GM19238 (cell line): ENCODE measurements around the gene H1-8.

Source experiments
- DNase-seq: peaks from one replicate; pipeline ENCODE4 v3.0.0; 2011; ENCODE audit warnings: low spot score; ENCODE audit not compliant: insufficient read length

Gene H1-8

GRCh38 chr3:129571605-129572547 lies 28.9 kb downstream of the H1-8 start:
- DNase-seq = no peak

- no peak for DNase-seq
Measured at GRCh38 chr3:129572603-129573002, 29.6 kb downstream of the H1-8 start.

DNA sequence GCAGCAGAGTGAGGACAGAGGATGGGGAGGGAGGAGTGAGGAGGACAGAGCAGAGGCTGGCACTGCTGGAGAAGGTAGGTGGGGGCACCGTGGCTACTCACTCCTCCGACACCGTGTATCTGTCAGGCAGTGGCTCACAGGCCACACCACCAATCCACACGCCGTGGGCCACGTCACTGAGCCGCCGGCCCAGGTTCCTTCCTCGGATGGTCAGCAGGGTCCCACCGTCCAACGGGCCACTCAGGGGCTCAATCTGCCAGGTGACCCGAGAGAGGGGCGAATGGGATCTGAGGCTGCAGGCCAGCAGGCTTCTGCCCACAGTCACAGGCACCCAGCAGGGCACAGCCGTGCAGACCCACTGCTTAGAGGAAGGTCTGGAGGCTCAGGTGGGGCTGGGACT lies 30.5 kb downstream of the H1-8 start:
- no peak for DNase-seq

DNA sequence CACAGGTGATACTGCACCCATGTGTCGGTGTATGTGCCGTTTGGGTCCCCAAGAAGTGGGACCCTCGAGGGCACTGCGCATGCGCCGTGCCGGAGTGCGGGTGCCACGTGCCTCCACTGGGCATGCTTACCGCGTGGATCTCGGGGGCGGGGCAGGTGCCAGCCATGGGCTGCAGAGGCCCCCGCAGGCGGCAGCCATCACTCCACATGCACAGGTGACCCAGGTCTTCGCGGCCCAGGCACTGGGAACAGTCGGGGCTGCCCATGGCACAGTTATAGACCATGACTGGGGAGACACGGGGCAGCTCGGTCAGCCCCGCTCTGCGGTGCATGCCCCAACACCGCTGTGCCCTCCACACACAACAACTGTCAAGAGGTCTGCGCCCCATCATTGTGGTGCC lies 31.2 kb downstream of the H1-8 start:
- no peak for DNase-seq

DNA sequence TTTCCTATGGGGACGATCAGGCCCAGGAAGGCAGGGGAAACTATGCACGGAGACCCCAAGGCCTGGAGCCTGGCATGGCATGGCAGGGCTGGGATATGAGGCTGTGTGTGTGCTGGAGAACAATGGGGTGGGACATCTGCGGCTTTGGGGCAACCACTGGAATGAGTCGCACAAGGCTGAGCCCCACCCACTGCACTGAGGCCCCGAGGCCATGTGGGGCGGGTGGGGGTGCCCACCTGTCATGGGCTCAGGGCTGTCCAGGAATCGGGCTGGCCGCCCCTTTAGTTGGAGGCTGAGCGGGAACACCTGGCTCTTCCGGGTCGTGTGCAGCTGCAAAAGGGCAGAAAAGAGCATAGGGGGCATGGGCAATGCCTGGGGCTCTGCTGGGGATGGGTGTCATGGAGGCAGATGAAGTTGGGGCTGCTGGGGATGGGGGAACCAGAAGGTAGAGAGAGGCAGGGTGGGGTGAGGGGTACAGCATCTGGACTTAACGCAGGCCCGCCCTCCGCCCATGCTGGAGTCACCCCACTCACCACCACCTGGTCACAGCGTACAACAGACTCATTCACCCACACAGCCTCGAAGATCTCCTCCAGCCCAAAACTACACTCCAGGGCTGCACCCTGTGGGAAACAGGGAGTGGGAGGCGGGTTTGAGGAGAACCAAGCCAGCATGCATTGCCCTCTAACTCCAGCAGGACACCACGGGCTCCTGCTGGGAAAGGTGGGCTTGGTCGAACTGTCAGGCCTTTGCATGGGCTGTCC lies 32.4 kb downstream of the H1-8 start:
- DNase-seq = no peak

DNA sequence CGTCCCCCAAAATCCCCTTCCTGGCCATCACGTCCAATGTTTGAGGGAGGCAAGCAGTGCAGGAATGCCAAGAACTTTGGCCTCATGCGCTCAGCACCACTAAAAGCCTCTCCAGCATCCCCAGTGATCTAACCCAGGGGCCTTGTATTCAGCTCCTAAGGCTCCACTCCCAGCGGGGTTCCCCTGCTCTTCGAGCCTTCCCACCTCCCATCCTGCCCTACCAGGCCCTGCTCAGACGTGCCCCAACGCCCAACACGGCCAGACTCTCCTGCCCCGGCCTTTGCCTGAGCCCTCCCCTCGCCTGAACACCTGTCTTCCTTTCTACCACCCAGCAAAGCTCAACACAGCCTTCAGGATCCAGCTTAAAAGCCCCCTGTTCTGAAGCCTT lies 33.0 kb downstream of the H1-8 start:
- DNase-seq = no peak

- DNase-seq = peak; percentile 69
Measured at GRCh38 chr3:129576514-129577352, 33.8 kb downstream of the H1-8 start.

GRCh38 chr3:129577366-129577765 lies 34.4 kb downstream of the H1-8 start:
- no peak for DNase-seq

GRCh38 chr3:129577925-129578786 lies 35.2 kb downstream of the H1-8 start:
- peak; percentile 66 for DNase-seq

GRCh38 chr3:129579991-129580390 lies 37.0 kb downstream of the H1-8 start:
- DNase-seq = no peak

GRCh38 chr3:129581623-129582022 lies 38.6 kb downstream of the H1-8 start:
- DNase-seq = no peak

GRCh38 chr3:129582799-129583198 lies 39.8 kb downstream of the H1-8 start:
- no peak for DNase-seq

DNA sequence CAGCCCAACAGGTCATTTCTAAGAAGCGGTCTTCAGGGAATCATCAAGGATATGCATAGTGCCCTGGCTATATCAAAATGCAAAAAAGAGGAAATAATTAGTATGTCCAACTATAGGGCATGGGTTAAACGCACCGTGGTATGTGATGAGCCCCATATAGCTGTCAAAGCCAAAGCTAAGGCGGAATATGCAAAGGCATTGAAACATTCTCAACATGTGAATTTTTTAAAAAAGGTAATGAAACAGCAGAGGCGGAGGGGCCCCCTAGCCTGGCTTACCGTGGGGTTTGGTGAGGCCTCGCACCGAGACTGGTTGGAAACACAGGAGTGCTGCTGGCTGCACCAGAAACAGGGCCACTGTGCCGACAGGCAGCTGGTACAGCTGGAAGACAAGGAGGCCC lies 40.3 kb downstream of the H1-8 start:
- DNase-seq = no peak

- no peak for DNase-seq
Measured at GRCh38 chr3:129584631-129585030, 41.7 kb downstream of the H1-8 start.

GRCh38 chr3:129585949-129586657 lies 43.1 kb downstream of the H1-8 start:
- no peak for DNase-seq

GRCh38 chr3:129586746-129587430 lies 43.9 kb downstream of the H1-8 start:
- DNase-seq = no peak

GRCh38 chr3:129587566-129588210 lies 44.7 kb downstream of the H1-8 start:
- DNase-seq = no peak

DNA sequence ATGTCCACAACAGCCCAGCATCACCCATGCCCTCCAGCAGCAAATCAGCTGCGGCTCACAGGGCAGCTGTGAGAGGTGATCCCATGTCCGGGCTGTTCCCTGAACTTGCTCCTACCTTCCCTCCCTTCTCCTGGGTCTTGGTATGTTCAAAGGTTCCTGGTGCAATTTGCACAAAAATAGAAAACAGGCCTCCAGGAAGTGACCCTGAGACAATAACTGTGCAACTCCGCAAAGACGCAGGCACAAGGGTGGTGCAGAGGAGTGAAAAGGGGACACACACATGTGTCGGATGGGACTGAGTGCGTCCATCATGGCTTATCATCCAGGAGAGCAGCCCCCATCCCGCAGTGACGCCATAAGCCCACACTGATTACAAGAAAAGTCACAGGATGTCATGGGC lies 47.2 kb downstream of the H1-8 start:
- DNase-seq = no peak

DNA sequence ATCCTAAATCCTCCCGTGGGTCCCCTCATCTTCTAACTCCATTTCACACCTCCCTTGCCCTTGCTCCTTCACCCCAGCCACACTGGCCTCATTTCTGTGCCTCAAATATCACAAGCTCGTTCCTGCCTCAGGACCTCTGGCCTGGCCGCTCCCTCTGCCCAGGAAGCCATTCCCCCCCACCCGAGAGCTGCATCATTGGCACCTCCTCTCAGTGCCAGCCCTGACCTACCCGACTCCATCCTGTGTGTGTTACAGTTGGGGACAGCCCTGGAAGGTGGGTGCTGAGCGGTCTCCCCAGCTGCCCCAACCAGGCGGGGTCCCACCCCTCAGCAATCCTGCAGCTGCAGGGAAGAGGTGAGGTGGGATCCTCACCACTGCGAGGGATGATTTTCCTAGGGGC lies 49.0 kb downstream of the H1-8 start:
- no peak for DNase-seq
